ENCODE measurements around the gene CSPG4.
"Not testable (repeated sequence)": the region's sequence is repeated elsewhere in the genome, so short reads cannot be mapped to it uniquely, and the experiment has no call there.

Gene CSPG4

DNA sequence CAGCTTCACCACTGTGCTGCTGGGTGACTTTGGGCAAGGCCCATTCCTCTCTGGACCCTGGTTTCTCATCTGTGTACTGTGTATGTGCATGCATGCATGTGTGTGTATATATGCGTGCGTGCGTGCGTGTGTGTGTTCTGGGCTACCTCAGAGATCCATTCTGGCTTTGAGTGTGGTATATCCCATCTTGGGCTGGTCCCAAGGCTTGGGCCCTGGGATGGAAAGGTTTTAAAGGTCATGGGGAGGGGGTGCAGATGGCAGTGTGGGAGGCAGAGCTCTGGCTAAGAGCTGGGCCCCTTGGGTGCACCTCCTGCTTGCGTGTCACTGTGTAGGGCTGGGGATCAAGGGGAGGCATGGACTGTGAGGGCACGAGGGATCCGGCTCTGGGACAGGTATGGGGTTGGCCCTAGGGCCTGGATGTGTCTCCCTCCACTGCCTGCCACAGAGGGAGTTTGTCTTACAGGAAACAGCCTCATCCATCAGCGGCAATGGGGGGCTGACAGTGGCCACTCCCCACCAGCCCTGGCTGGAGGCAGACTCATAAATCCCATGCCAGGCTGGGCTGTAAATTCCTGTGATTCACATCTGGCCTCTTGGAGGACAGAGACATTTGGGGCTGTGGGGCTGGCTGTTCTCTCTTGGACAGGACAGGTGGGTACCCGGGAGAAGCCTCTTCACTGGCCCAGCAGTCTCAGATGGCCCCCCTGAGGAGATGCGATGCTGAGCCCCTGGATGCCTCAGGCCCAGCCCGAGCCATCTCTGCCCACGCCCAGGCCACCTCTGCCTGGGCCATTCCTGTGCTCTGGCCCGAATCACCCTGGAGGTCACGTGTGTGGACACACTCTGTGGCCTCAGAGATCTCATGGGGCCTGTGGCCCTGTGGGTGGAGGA, 21.4 kb upstream of the CSPG4 start:
- H3K4me3 ChIP-seq (replicated peaks; ENCODE audit: low read depth, low read length) = no peak overlapping the region
- DNase-seq (ENCODE audit: low read depth) = no peak
- no peak for TF ChIP-seq CTCF (IDR thresholded peaks at IDR 0.05; ENCODE audit: low read length, missing control alignments)

DNA sequence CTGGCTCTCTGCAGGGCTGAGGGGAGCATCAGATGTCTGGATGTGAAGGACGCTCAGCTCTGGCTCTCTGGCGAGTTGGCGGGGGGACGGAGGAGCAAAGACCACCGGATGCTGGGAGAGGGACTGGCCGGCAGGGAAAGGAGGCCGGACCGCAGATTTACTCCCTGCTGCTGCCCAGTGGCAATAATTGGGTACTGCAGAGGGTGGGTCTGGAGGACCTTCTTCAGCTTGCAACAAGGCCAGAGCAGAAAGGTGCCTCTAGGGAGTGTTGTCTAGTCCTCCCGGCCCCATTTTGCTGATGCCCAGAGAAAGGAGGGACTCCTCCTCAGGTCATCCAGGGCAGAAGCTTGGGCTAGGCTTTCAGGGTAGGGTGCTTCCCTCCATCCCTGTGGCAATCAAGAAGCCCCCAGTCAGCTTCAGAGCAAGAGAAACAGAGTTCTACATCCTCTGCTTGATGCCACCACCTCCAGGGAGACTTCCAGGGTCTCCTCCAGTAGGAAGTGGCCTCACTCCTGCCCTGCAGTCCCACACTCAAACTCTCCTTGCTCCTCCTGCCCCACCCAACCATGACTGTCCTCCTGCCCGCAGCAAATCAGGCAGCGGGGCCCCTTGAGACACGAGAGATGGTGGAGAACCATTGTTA, 20.3 kb upstream of the CSPG4 start:
- peak; percentile 73 for DNase-seq (ENCODE audit: low read depth)
- peak; percentile 78 for TF ChIP-seq CTCF (IDR thresholded peaks at IDR 0.05; ENCODE audit: low read length, missing control alignments)
- no peak overlapping the region for H3K4me3 ChIP-seq (replicated peaks; ENCODE audit: low read depth, low read length)

DNA sequence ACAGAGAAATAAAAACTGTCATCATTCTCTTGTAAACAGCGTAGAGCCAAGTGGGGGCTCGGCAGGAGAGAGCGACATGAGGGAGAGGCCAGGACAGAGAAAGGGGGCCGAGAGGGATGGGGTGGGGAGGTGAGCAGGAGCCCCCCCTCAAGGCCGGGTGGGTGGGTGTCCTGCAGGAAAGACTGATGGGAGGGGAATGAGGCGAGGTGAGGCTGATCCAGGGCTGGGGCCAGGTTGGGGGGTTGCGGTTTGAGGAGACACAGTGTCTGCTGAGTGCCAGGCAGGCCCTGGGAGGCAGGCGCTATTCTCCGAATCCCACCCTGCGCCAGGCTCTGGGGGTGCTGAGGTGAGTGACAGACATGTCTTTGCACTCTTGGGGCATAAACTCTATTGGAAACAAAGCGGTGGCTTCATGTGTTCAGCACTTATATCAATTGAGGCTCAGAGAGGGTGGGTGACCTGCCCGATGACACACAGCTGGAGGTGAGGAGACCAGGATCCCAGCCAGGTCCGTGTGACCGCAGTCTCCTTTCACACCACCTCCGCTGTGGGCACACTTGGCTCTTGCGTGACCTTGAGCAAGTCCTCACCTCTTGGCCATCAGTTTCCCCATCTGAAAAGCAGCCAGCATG, 19.6 kb upstream of the CSPG4 start:
- no peak overlapping the region for H3K4me3 ChIP-seq (replicated peaks; ENCODE audit: low read depth, low read length)

GRCh38 chr15:75731248-75732151, 18.9 kb upstream of the CSPG4 start:
- TF ChIP-seq CTCF (IDR thresholded peaks at IDR 0.05; ENCODE audit: low read length, missing control alignments) = no peak

More for the DNA sequence above, 19.6 kb upstream of the CSPG4 start:
- no peak for DNase-seq (ENCODE audit: low read depth)
- no peak for TF ChIP-seq CTCF (IDR thresholded peaks at IDR 0.05; ENCODE audit: low read length, missing control alignments)

DNA sequence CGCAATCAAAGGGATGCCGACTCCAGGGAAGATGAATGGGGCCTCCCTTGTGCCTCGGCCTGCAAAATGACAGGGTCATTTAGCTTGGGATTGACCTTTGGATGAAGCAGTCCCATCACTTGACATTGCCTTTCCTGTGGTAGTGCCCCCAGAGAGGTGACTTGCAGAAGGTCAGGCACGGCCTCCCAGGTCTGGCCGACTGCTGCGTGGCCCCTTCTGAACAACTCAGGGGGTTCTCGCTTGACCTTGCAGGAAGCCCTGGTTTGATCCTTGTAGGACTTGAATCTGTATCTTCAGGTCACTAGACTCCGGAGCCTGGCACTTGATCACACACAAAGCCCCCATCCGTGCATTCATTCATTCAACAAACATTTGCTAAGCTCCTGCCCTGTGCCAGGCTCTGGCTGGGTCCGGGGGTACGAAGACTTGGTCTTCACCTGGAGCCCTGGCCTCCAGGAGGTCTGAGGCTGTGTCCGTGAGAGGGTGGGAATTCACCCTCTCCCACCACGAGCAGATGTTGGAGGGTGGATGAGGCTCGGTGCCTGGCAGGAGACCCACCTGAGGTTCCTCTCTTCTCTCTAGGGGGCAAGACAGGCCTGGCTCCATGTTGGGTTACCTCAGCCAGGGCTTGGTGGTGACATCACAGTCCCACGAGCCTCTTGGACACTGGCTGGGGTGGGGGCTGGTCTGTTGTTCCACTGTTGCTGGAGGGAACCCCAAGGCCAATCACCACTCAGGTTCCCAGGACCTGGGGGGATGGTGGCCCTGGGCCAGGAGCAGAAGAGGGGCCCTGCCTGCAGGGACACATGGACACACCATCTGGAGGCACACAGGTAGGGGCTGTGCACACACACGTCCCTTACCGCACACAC, 18.0 kb upstream of the CSPG4 start:
- H3K4me3 ChIP-seq (replicated peaks; ENCODE audit: low read depth, low read length); DNase-seq (ENCODE audit: low read depth): not testable (repeated sequence)

More at GRCh38 chr15:75731248-75732151, 18.9 kb upstream of the CSPG4 start:
- peak; percentile 73 for DNase-seq (ENCODE audit: low read depth)
- no peak overlapping the region for H3K4me3 ChIP-seq (replicated peaks; ENCODE audit: low read depth, low read length)

GRCh38 chr15:75729326-75730069, 16.9 kb upstream of the CSPG4 start:
- DNase-seq (ENCODE audit: low read depth) = no peak
- TF ChIP-seq CTCF (IDR thresholded peaks at IDR 0.05; ENCODE audit: low read length, missing control alignments) = no peak
- no peak overlapping the region for H3K4me3 ChIP-seq (replicated peaks; ENCODE audit: low read depth, low read length)

Data from fibroblast of pulmonary artery (primary cell).